Measurements from ENCODE around the gene C14orf180. TPM values are rescaled to one million over a fixed set of nuclear protein-coding genes. Genes with fewer than 3 reads are reported as not detected.
A peak's percentile ranks its signal among the peaks of the same experiment; 100 is the strongest.

The C14orf180 gene
- total and polyA plus RNA-seq, 2 experiments from 2014 or later = not detected

DNA sequence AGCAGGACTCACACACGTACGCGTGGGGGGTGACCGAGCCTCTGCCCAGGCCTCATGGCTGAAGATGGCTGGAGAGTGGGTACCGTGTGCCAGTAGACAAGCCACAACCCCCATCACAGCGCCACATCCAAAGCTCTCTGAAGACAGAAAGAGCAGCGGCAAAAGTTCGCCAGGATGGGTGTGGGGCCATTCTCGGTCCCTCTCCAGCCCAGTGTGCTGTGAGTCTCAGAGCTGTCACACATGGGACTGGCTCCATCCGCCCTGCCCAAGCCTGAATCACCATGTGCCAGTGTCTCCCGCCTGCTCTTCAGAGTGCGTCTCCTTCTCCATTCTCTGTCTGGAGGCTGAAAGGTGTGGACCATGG, 19.3 kb downstream of the C14orf180 start:
- in situ Hi-C loops (cut with MboI) = no loop called here

DNA sequence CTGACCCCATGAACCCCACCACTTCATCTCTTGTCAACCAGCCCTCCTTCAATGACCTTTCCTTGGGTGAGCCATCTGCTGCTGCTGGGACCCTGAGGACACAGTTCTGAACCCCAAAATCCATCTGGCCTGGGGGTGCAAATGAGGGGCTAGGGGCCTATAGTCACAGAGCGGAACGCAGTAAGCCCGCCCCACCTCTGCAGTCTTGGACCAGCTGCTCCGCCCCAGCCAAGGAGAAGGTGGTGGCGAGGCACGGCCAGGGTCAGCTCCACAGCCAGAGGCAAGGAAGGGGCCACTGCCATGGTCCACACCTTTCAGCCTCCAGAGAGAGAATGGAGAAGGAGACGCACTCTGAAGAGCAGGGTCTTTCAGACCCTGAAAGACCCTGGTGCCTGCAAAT, 19.9 kb downstream of the C14orf180 start:
- H2AFZ ChIP-seq = no peak overlapping the region
- no peaks in the 10 kb centered on the region for H3K4me1 ChIP-seq (ENCODE audit: insufficient read depth)
- peaks cover 4% of the 10 kb centered on the region; the same call in 1 of the 2 replicates for H3K27me3 ChIP-seq (replicated peaks; ENCODE audit: insufficient read depth)
- WGBS, 2 experiments (ENCODE audit: low coverage in 1 of 2, low lambda C conversion rate in 2 of 2, missing lambda C conversion rate in 2 of 2) = 65% methylated on average over 7 of the region's 7 CpGs
- in situ Hi-C loops (cut with MboI) = no loop called here
- no peaks in the 10 kb centered on the region for H3K9me2 ChIP-seq (ENCODE audit: insufficient read depth)
- H3K79me2 ChIP-seq (ENCODE audit: insufficient read depth) = no peaks in the 10 kb centered on the region
- no peaks in the 10 kb centered on the region for H3K36me3 ChIP-seq (ENCODE audit: low read depth)
- H3K4me2 ChIP-seq (ENCODE audit: unreplicated experiment) = no peak overlapping the region
- no peak for TF ChIP-seq EZH2 (IDR thresholded peaks at IDR 0.05; ENCODE audit: insufficient read depth, poor library complexity, severe bottlenecking)
- TF ChIP-seq EZH2phosphoT487 (IDR thresholded peaks at IDR 0.05; ENCODE audit: insufficient read depth, low read depth) = no peak
- H3K4me3 ChIP-seq = no peak overlapping the region
- H3K9me3 ChIP-seq (ENCODE audit: low read depth) = no peaks in the 10 kb centered on the region
- H3F3A ChIP-seq (ENCODE audit: insufficient read depth) = no peaks in the 10 kb centered on the region
- no peak overlapping the region for H3K9ac ChIP-seq
- no peak for DNase-seq
- no peak overlapping the region for H3K27ac ChIP-seq
- no peaks in the 10 kb centered on the region for H4K20me1 ChIP-seq (ENCODE audit: insufficient read depth)

More for the DNA sequence above, 19.3 kb downstream of the C14orf180 start:
- 24 to 25% methylated on average over 12 of the region's 12 CpGs for WGBS, 2 experiments (ENCODE audit: low coverage in 1 of 2, low lambda C conversion rate in 2 of 2, missing lambda C conversion rate in 2 of 2)
- Histone ChIP-seq H3K36me3 (ENCODE audit: low read depth) (no peaks in the 10 kb centered on the region), H2AFZ (no peak overlapping the region), H4K20me1 (ENCODE audit: insufficient read depth) (no peaks in the 10 kb centered on the region), H3K79me2 (ENCODE audit: insufficient read depth) (no peaks in the 10 kb centered on the region), H3K9ac (no peak overlapping the region), H3K4me3 (no peak overlapping the region), H3K9me3 (ENCODE audit: low read depth) (no peaks in the 10 kb centered on the region), H3F3A (ENCODE audit: insufficient read depth) (no peaks in the 10 kb centered on the region), H3K4me1 (ENCODE audit: insufficient read depth) (no peaks in the 10 kb centered on the region), H3K9me2 (ENCODE audit: insufficient read depth) (no peaks in the 10 kb centered on the region), H3K27ac (no peak overlapping the region), H3K4me2 (ENCODE audit: unreplicated experiment) (no peak overlapping the region), H3K27me3 (replicated peaks; ENCODE audit: insufficient read depth) (peaks cover 4% of the 10 kb centered on the region; the same call in 1 of the 2 replicates)
- no peak for DNase-seq
- TF ChIP-seq EZH2 (IDR thresholded peaks at IDR 0.05; ENCODE audit: insufficient read depth, poor library complexity, severe bottlenecking) = no peak
- TF ChIP-seq EZH2phosphoT487 (IDR thresholded peaks at IDR 0.05; ENCODE audit: insufficient read depth, low read depth) = no peak

DNA sequence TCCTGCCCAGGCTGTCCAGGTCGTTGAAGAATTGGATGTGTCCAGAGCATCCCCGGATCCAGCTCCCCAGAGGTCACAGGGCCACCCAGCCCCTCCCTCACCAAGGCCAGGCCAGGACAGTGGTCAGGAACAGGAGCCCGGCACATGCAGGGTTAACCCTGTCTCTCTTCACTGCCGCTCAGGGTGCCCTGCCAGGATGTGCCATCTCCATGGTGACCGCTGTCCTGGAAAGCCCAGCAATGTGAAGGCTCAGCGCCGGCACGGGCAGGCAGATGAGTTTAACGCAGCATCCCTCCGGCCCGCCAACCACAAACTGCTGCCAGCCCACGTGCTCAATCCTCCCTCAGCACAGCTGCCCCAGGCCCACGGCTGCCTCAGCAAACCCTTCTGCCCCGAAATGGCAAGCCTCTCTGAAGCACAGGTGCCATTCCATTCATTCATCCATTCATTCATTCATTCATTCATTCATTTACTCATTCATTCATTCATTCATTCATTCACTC, 20.6 kb downstream of the C14orf180 start:
- no peaks in the 10 kb centered on the region for H3K36me3 ChIP-seq (ENCODE audit: low read depth)
- peaks cover 8% of the 10 kb centered on the region for H3K27me3 ChIP-seq (replicated peaks; ENCODE audit: insufficient read depth)
- no peaks in the 10 kb centered on the region for H4K20me1 ChIP-seq (ENCODE audit: insufficient read depth)
- H3K9ac ChIP-seq = no peak overlapping the region
- no peaks in the 10 kb centered on the region for H3K79me2 ChIP-seq (ENCODE audit: insufficient read depth)
- no peaks in the 10 kb centered on the region for H3K4me1 ChIP-seq (ENCODE audit: insufficient read depth)
- no peaks in the 10 kb centered on the region for H3K9me2 ChIP-seq (ENCODE audit: insufficient read depth)
- peak; percentile 36 for DNase-seq
- no peak overlapping the region for H3K4me2 ChIP-seq (ENCODE audit: unreplicated experiment)
- no peaks in the 10 kb centered on the region for H3K9me3 ChIP-seq (ENCODE audit: low read depth)
- no peaks in the 10 kb centered on the region for H3F3A ChIP-seq (ENCODE audit: insufficient read depth)
- no peak overlapping the region for H3K27ac ChIP-seq
- 7 to 8% methylated on average over 14 of the region's 14 CpGs for WGBS, 2 experiments (ENCODE audit: low coverage in 1 of 2, low lambda C conversion rate in 2 of 2, missing lambda C conversion rate in 2 of 2)
- H3K4me3 ChIP-seq = no peak overlapping the region
- in situ Hi-C loops (cut with MboI) = no loop called here
- H2AFZ ChIP-seq = no peak overlapping the region
- TF ChIP-seq EZH2 (IDR thresholded peaks at IDR 0.05; ENCODE audit: insufficient read depth, poor library complexity, severe bottlenecking) (no peak), EZH2phosphoT487 (IDR thresholded peaks at IDR 0.05; ENCODE audit: insufficient read depth, low read depth) (no peak)

DNA sequence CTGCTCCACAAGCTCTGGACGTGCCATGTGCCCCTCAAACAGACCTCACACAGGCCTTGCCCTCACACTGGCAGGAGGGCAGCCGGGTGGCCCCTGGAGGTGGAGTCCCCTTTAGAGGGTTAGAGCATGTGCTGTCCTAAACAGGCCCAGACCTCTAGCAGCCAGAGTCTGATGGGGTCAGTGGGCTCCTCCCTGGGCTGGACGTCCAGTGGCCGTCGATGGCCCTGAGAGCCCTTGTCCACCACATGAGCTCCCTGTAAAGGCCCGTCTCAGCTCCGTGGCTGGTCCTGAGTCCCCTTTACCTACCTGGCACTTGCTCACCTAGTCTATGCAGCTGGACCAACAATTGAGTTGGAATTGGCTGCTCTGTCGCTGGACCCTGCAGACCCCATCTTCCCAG, 21.2 kb downstream of the C14orf180 start:
- Histone ChIP-seq H3K27me3 (replicated peaks; ENCODE audit: insufficient read depth) (peaks cover 14% of the 10 kb centered on the region), H3K27ac (no peak overlapping the region), H3K4me2 (ENCODE audit: unreplicated experiment) (no peak overlapping the region), H4K20me1 (ENCODE audit: insufficient read depth) (no peaks in the 10 kb centered on the region), H3K9me3 (ENCODE audit: low read depth) (no peaks in the 10 kb centered on the region), H3K9me2 (ENCODE audit: insufficient read depth) (no peaks in the 10 kb centered on the region), H3K9ac (no peak overlapping the region), H3K36me3 (ENCODE audit: low read depth) (no peaks in the 10 kb centered on the region), H3K79me2 (ENCODE audit: insufficient read depth) (no peaks in the 10 kb centered on the region), H2AFZ (no peak overlapping the region), H3F3A (ENCODE audit: insufficient read depth) (no peaks in the 10 kb centered on the region), H3K4me3 (no peak overlapping the region), H3K4me1 (ENCODE audit: insufficient read depth) (no peaks in the 10 kb centered on the region)
- in situ Hi-C loops (cut with MboI) = no loop called here
- no peak for TF ChIP-seq EZH2 (IDR thresholded peaks at IDR 0.05; ENCODE audit: insufficient read depth, poor library complexity, severe bottlenecking)
- DNase-seq = no peak
- WGBS, 2 experiments (ENCODE audit: low coverage in 1 of 2, low lambda C conversion rate in 2 of 2, missing lambda C conversion rate in 2 of 2) = 55 to 59% methylated on average over 8 of the region's 8 CpGs

DNA sequence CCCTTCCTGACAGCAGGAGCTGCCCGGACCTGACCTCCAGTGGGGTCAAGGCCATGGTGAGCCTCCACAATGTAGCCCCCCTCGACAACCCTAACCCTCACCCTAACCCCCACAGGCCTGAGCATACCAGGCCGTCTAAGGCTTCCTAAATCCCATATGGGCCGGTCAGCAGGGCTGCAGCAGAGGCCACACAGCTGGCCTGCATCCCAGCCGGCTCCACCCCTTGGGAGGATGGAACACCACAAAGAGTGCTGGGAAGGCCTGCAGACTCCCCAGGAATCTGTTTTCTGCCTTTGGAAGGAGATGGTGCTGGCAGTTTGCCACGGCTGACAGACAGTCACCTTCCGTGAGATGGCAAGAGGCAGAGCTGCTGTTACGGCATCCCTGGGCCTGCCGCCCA, 22.2 kb downstream of the C14orf180 start:
- Histone ChIP-seq H3K36me3 (ENCODE audit: low read depth) (no peaks in the 10 kb centered on the region), H3K4me3 (no peak overlapping the region), H3K9ac (no peak overlapping the region), H3K9me2 (ENCODE audit: insufficient read depth) (no peaks in the 10 kb centered on the region), H3K79me2 (ENCODE audit: insufficient read depth) (no peaks in the 10 kb centered on the region), H3K27ac (no peak overlapping the region), H2AFZ (no peak overlapping the region), H3K9me3 (ENCODE audit: low read depth) (no peaks in the 10 kb centered on the region), H3K27me3 (replicated peaks; ENCODE audit: insufficient read depth) (peaks cover 21% of the 10 kb centered on the region), H4K20me1 (ENCODE audit: insufficient read depth) (no peaks in the 10 kb centered on the region), H3F3A (ENCODE audit: insufficient read depth) (no peaks in the 10 kb centered on the region), H3K4me1 (ENCODE audit: insufficient read depth) (no peaks in the 10 kb centered on the region), H3K4me2 (ENCODE audit: unreplicated experiment) (no peak overlapping the region)
- 36 to 40% methylated on average over 8 to 9 of the region's 9 CpGs for WGBS, 2 experiments (ENCODE audit: low coverage in 1 of 2, low lambda C conversion rate in 2 of 2, missing lambda C conversion rate in 2 of 2)
- in situ Hi-C loops (cut with MboI) = no loop called here
- TF ChIP-seq EZH2 (IDR thresholded peaks at IDR 0.05; ENCODE audit: insufficient read depth, poor library complexity, severe bottlenecking) = no peak
- no peak for TF ChIP-seq EZH2phosphoT487 (IDR thresholded peaks at IDR 0.05; ENCODE audit: insufficient read depth, low read depth)
- DNase-seq = peak; percentile 23
